HEK293T (cell line): ENCODE data around the gene PLA2G4A.

ENCODE experiments used
- ARNT ChIP-seq: fragments of 450-650 bp; IDR thresholded peaks from 2 replicates; pipeline ENCODE4 v1.6.1; 2017; ENCODE audit warnings: mild to moderate bottlenecking
- FOXA1 ChIP-seq: fragments of 450-650 bp; IDR thresholded peaks from 2 replicates; pipeline ENCODE4 v1.6.1; 2016; ENCODE audit warnings: mild to moderate bottlenecking
- FOXK2 ChIP-seq: fragments of 450-650 bp; IDR thresholded peaks from 2 replicates; pipeline ENCODE4 v1.6.1; 2016; ENCODE audit warnings: mild to moderate bottlenecking
- HDGF ChIP-seq: fragments of 450-650 bp; IDR thresholded peaks from 2 replicates; pipeline ENCODE4 v1.6.1; 2017; ENCODE audit warnings: antibody characterized with exemption, borderline replicate concordance
- L3MBTL2 ChIP-seq: fragments of 450-650 bp; conservative IDR thresholded peaks from 2 replicates; pipeline ENCODE4 v1.6.1; 2016; ENCODE audit warnings: mild to moderate bottlenecking
- NFRKB ChIP-seq: fragments of 450-650 bp; IDR thresholded peaks from 2 replicates; pipeline ENCODE4 v1.6.1; 2016; ENCODE audit warnings: mild to moderate bottlenecking, moderate library complexity
- SP1 ChIP-seq: fragments of 450-650 bp; IDR thresholded peaks from 2 replicates; pipeline ENCODE4 v1.6.1; 2017
- SUZ12 ChIP-seq: fragments of 450-650 bp; IDR thresholded peaks from 2 replicates; pipeline ENCODE4 v1.6.1; 2016; ENCODE audit warnings: mild to moderate bottlenecking

DNA sequence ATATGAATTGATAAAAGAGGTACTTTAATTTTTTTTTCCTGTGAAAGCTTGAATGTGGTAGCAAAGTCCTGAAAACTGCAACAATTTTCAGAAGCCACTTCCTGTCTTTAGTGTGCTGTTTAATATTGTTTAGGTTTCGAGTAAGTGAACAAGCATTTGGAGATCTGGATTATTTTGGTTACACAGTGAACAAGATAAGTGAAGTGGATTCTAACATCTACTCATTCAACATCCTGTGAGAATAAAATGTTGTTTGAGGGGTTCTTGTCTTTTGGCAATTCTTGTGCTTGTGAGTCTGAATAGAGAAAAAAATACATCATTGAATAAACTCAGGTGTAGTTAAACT lies 35.2 kb upstream of the PLA2G4A start:
- TF ChIP-seq FOXA1 (no peak), SUZ12 (no peak), SP1 (no peak), ARNT (no peak), FOXK2 (no peak), HDGF (no peak), NFRKB (no peak), L3MBTL2 (no peak)
